H1 (cell line): ENCODE data around the gene UBE4B.

Experiments
- CTCF ChIP-seq, 3 experiments: IDR thresholded peaks; 1 replicate in 2 of 3; 2 replicates in 1 of 3; pipeline versions ENCODE4 v1.5.1 to v1.6.1; 2011; ENCODE audit warnings: low read length in 3 of 3, mild to moderate bottlenecking in 3 of 3, inconsistent platforms in 2 of 3, low read depth in 1 of 3, moderate library complexity in 1 of 3; ENCODE audit not compliant: insufficient read depth in 1 of 3; ENCODE audit errors: control extremely low read depth in 1 of 3
- EGR1 ChIP-seq: IDR thresholded peaks from 2 replicates; pipeline ENCODE4 v1.6.1; 2011; ENCODE audit warnings: low read depth, low read length, borderline replicate concordance
- EP300 ChIP-seq, 2 experiments: IDR thresholded peaks; 1 replicate in 1 of 2; 2 replicates in 1 of 2; pipeline ENCODE4 v1.6.1; 2011 to 2012; ENCODE audit warnings: low read depth in 2 of 2, low read length in 2 of 2, mild to moderate bottlenecking in 2 of 2, borderline replicate concordance in 1 of 2, inconsistent platforms in 1 of 2, moderate library complexity in 1 of 2
- EZH2 ChIP-seq: fragments of 200-600 bp; sonication (generic); IDR thresholded peaks from 2 replicates; pipeline ENCODE4 v1.7.1; 2012; ENCODE audit warnings: low read depth, mild to moderate bottlenecking, moderate library complexity, low read length, inconsistent platforms; ENCODE audit not compliant: severe bottlenecking
- JUN ChIP-seq: IDR thresholded peaks from 2 replicates; pipeline ENCODE4 v1.6.1; 2011; ENCODE audit warnings: low read depth, mild to moderate bottlenecking, improper control_type of control experiment, low read length
- MAFK ChIP-seq: IDR thresholded peaks from 2 replicates; pipeline ENCODE4 v1.6.1; 2012; ENCODE audit warnings: low read depth, mild to moderate bottlenecking, improper control_type of control experiment, low read length
- MAX ChIP-seq: IDR thresholded peaks from 2 replicates; pipeline ENCODE4 v1.6.1; 2012; ENCODE audit warnings: inconsistent platforms
- POLR2AphosphoS5 ChIP-seq: IDR thresholded peaks from 2 replicates; pipeline ENCODE4 v1.6.1; 2011; ENCODE audit warnings: low read depth, low read length
- RAD21 ChIP-seq, 2 experiments: IDR thresholded peaks in 1 of 2; conservative IDR thresholded peaks in 1 of 2; 2 replicates each; pipeline ENCODE4 v1.6.1; 2011; ENCODE audit warnings: low read depth in 2 of 2, low read length in 2 of 2, improper control_type of control experiment in 1 of 2, inconsistent platforms in 1 of 2, mild to moderate bottlenecking in 1 of 2, moderate library complexity in 1 of 2
- RFX5 ChIP-seq: IDR thresholded peaks from 2 replicates; pipeline ENCODE4 v1.6.1; 2011; ENCODE audit warnings: low read depth, low read length, improper control_type of control experiment, borderline replicate concordance
- SP2 ChIP-seq: IDR thresholded peaks from 2 replicates; pipeline ENCODE4 v1.6.1; 2012; ENCODE audit warnings: mild to moderate bottlenecking, low read length, inconsistent platforms
- SUZ12 ChIP-seq: fragments of 200-600 bp; sonication (generic); IDR thresholded peaks from 2 replicates; pipeline ENCODE4 v1.6.1; 2012; ENCODE audit warnings: mild to moderate bottlenecking, inconsistent platforms, low read length, moderate library complexity, mixed read lengths
- TAF7 ChIP-seq: optimal IDR thresholded peaks from 2 replicates; pipeline ENCODE3; 2011; ENCODE audit warnings: low read depth, mild to moderate bottlenecking, inconsistent platforms, low read length, moderate library complexity, borderline replicate concordance

GRCh38 chr1:10071640-10072039 lies 38.9 kb downstream of the UBE4B start:
- no peak for TF ChIP-seq POLR2AphosphoS5
- TF ChIP-seq EGR1: no peak
- no peak for TF ChIP-seq CTCF (IDR thresholded peaks at IDR 0.05; ENCODE audit: control extremely low read depth in 1 of 3, insufficient read depth in 1 of 3, low read depth in 1 of 3, low read length in 3 of 3)
- TF ChIP-seq SUZ12: no peak
- no peak for TF ChIP-seq SP2
- no peak for TF ChIP-seq JUN
- TF ChIP-seq EZH2: no peak
- TF ChIP-seq TAF7: no peak
- TF ChIP-seq MAX: no peak
- TF ChIP-seq MAFK: no peak
- no peak for TF ChIP-seq EP300 (IDR thresholded peaks at IDR 0.05; ENCODE audit: borderline replicate concordance in 1 of 2, low read depth in 2 of 2, low read length in 2 of 2)
- no peak for TF ChIP-seq RAD21 (IDR thresholded peaks at IDR 0.05 in 1 of 2, conservative IDR thresholded peaks at IDR 0.05 in 1 of 2; ENCODE audit: low read depth in 2 of 2, low read length in 2 of 2)
- TF ChIP-seq RFX5: no peak
